ENCODE data around the gene TRPM1.

Gene TRPM1

GRCh38 chr15:31082771-31083369 lies 18.7 kb downstream of the TRPM1 start:
- DNase-seq (ENCODE audit: low read depth): peak; percentile 33

GRCh38 chr15:31081588-31082250 lies 19.8 kb downstream of the TRPM1 start:
- no peak for DNase-seq (ENCODE audit: low read depth)

GRCh38 chr15:31081056-31081455 lies 20.5 kb downstream of the TRPM1 start:
- no peak for DNase-seq (ENCODE audit: low read depth)

- DNase-seq (ENCODE audit: low read depth): no peak
These were observed 20.9 kb downstream of the TRPM1 start for GRCh38 chr15:31080591-31081014.

DNA sequence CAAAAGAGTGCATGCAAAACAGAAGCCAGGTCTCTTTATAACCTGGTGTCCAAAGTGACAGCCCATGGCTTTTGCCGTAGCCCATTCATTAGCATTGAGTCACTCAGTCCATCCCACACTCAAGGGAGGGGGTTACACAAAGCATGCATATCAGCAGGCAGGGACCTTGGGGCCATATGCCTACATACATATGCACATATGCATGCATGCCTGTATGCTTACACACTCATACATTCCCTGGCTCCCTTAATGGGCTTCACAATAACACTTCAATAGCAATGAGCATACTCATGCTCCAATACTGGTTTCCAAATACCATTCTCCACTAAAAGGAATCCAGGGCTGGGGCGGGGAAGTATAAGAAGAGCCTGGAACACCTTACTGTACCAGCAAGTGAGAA lies 22.0 kb downstream of the TRPM1 start:
- peak; percentile 97 for DNase-seq (ENCODE audit: low read depth)

- no peak for DNase-seq (ENCODE audit: low read depth)
These were observed 23.1 kb downstream of the TRPM1 start for GRCh38 chr15:31078471-31078870.

GRCh38 chr15:31077941-31078340 lies 23.6 kb downstream of the TRPM1 start:
- DNase-seq (ENCODE audit: low read depth): no peak

DNA sequence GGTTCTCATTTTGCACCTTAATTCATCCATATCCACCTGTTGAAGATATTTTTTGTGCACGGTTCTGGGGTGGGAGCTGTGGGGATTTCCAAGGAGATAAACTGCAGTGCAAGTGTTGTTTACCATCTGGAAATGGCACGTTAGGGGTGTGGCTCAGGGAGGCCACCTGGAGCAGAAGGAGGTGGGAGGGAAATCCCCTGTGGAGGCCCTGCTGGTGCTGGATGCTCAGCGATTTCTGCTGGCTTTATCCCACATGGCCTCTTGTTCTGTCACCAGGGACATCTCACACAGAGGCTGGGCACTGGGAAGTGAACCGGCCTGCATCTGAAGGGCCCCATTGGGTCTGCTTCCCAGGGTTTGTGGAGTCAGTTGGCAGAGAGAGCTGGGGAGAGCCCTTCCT lies 24.3 kb downstream of the TRPM1 start:
- DNase-seq (ENCODE audit: low read depth): no peak

DNA sequence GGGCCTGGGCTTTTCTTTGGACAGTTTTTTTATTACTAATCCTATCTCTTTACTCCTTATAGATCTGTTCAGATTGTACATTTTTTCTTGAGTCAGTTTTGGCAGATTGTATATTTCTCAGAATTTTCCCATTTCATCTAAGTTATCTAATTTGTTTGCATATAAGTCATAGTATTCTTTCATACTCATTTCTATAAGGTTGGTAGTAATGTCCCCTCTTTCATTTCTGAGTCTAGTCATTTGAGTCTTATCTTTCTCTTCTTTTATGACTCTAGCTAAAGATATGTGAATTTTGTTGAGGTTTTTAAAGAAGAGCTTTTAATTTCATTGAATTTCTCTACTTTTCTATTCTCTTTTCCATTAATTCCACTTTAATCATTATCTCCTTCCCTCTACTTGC lies 27.2 kb downstream of the TRPM1 start:
- no peak for DNase-seq (ENCODE audit: low read depth)

DNA sequence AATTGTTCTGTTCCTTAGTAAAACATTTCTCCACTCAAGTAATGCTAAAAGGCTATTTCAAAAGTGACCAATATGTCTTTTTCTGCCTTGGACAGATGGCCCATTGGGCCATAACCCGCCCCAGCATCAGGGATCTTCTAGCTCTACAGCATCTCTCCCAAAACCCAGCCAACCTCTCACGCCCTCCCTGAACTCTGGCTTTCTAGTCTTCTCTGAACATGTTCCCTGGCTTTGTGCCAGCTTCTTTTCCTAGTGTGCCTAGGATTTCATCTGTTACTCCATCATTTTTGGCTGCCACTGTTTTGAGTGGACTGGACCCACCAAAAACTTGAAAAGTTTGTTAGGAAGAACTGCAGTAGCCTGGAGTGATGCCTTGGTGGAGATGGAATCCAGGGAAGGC lies 30.7 kb downstream of the TRPM1 start:
- no peak for DNase-seq (ENCODE audit: low read depth)

DNA sequence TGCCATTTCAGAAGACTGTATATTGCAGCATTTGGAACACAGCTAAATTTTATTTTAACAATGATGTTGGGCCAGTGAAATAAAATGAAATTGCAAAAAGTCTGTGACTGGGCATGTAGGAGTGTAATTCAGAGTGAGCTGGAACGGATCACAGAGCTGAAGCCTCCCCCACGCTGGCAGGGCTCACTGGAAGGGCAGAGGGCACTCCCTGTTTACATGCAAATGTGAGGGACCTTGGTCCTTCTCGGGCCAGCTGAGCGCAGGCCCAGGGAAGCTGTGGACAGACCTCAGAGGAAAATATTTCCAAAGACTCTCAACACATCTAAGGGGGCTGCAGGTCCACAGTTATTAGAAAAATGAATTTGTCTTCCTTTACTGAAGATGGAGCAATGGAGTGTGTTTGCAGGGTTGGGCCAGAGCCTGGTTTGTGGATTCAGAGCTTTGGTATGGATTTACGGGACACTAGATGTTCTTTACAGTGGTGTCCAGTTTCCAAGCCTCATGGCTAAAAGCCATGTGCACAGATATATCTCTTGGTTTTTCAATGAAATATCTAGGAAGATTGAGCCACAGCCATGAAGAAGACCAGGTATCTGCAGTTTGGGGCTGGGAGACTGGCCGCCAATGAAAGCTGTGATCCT lies 32.0 kb downstream of the TRPM1 start:
- peak; percentile 74 for DNase-seq (ENCODE audit: low read depth)

GRCh38 chr15:31067890-31068603 lies 33.5 kb downstream of the TRPM1 start:
- DNase-seq (ENCODE audit: low read depth): no peak

DNA sequence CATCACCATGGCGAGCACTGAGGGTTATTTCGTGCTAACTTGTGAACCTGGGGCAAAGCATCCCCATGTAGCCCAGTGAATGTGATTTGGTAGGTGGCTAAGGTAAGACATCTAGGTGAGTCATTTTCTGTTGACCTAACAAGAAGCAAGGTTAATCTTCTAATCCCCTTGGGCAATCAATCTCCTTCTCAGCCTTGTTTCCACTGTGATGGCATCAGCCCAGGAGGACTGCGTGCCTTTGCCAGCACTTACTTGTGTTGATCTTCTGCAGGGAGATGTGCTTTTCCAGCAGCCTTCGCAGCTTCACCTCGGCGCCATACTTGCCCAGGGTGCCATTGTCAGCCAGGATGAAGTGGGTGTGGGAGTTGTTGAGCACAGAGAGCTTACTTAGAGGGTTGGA lies 35.7 kb downstream of the TRPM1 start:
- no peak for DNase-seq (ENCODE audit: low read depth)

- DNase-seq (ENCODE audit: low read depth): peak; percentile 59
These were observed 38.6 kb downstream of the TRPM1 start for GRCh38 chr15:31062911-31063310.

DNA sequence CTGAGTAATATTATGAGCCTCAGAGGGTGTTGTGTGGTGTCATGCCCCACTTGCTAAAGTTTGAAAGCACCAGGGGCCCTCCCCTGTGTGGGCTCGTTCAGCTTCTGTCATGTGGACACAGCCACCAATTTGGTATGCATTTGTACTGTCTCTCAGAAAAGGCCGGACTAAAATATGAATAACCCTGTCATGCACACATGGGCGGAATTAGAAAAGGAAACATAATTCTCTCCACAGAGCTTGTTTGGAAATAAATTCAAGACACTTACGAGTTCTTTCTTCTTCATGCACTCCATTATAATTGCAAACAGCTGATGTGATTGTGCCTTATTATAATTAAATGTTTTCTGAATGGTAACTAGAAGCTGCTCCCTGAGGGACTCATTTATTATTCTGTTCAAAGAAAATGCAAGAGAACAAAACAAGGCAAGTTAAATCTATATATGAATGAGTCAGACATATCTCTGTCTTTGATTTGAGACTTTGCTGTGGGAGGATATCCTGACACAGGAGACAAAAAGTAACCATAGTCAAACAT lies 39.1 kb downstream of the TRPM1 start:
- peak; percentile 62 for DNase-seq (ENCODE audit: low read depth)

DNA sequence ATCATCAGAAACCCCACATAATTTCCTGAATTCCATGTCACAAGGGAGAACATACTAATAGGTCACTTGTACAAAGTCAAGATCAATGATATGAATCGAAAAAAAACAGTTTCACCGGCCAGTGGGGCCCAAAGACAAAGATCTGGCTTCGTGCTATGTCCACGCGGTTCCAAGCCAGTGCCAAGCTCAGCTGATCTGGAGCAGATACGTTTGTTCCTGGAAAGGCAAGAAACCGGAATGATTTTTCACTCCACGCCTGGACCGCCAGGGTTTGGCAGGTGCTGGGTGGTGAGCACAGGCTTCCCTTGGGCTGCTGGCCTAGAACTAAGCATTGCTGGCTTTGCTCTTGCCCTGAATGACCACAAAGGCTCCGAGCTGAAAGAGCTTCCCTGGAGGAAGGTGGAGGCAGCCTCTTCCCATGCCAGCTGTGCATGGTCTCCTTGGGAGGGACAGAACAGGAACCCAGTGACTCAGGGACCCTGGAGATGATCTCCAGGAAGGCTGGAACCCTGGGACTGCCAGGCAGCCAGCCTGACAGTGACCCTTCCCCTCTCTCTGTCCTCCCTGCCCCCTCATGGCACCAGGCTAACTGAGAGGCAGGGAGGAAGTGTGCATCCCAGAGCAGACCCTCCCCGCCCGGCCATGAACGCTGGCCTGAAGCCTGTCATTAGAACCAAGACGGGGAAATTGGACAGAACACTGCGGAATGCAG lies 40.9 kb downstream of the TRPM1 start:
- DNase-seq (ENCODE audit: low read depth): no peak

GRCh38 chr15:31058236-31058962 lies 43.1 kb downstream of the TRPM1 start:
- no peak for DNase-seq (ENCODE audit: low read depth)

GRCh38 chr15:31051496-31052080 lies 49.9 kb downstream of the TRPM1 start:
- no peak for DNase-seq (ENCODE audit: low read depth)

- no peak for DNase-seq (ENCODE audit: low read depth)
These were observed 50.6 kb downstream of the TRPM1 start for GRCh38 chr15:31050953-31051352.

GRCh38 chr15:31049682-31050615 lies 51.6 kb downstream of the TRPM1 start:
- DNase-seq (ENCODE audit: low read depth): no peak

Data from EH (cell line).